ENCODE data around the gene SHROOM1. TPM values are rescaled to one million over a fixed set of nuclear protein-coding genes. Genes with fewer than 3 reads are reported as not detected.

SHROOM1 gene
- total RNA-seq, 2 donors from 2014 or later = 3.2 to 4.2 TPM

- no peak overlapping the region for H3K4me3 ChIP-seq
- H3K4me1 ChIP-seq = no peaks in the 10 kb centered on the region
- no peak for DNase-seq (ENCODE audit: low spot score)
- no peaks in the 10 kb centered on the region for H3K27me3 ChIP-seq
- H3K9me3 ChIP-seq = no peaks in the 10 kb centered on the region
- no peaks in the 10 kb centered on the region for H3K36me3 ChIP-seq
- H3K27ac ChIP-seq = no peak overlapping the region
- TF ChIP-seq CTCF (IDR thresholded peaks at IDR 0.05) = no peak
Observed at GRCh38 chr5:132788508-132788907, 41.9 kb downstream of the SHROOM1 start.

GRCh38 chr5:132787076-132787475 lies 43.4 kb downstream of the SHROOM1 start:
- DNase-seq (ENCODE audit: low spot score) = no peak
- Histone ChIP-seq H3K4me3 (no peak overlapping the region), H3K36me3 (no peaks in the 10 kb centered on the region), H3K9me3 (no peaks in the 10 kb centered on the region), H3K4me1 (no peaks in the 10 kb centered on the region), H3K27me3 (no peaks in the 10 kb centered on the region), H3K27ac (no peak overlapping the region)
- no peak for TF ChIP-seq CTCF (IDR thresholded peaks at IDR 0.05)

- H3K27ac ChIP-seq = no peak overlapping the region
- no peaks in the 10 kb centered on the region for H3K4me1 ChIP-seq
- TF ChIP-seq CTCF (IDR thresholded peaks at IDR 0.05) = no peak
- no peaks in the 10 kb centered on the region for H3K9me3 ChIP-seq
- H3K36me3 ChIP-seq = no peaks in the 10 kb centered on the region
- no peak overlapping the region for H3K4me3 ChIP-seq
- no peaks in the 10 kb centered on the region for H3K27me3 ChIP-seq
- no peak for DNase-seq (ENCODE audit: low spot score)
Observed at GRCh38 chr5:132785864-132786263, 44.6 kb downstream of the SHROOM1 start.

- DNase-seq (ENCODE audit: low spot score) = no peak
- Histone ChIP-seq H3K9me3 (no peaks in the 10 kb centered on the region), H3K27ac (no peak overlapping the region), H3K4me1 (no peaks in the 10 kb centered on the region), H3K27me3 (no peaks in the 10 kb centered on the region), H3K36me3 (no peaks in the 10 kb centered on the region), H3K4me3 (no peak overlapping the region)
- no peak for TF ChIP-seq CTCF (IDR thresholded peaks at IDR 0.05)
Observed at GRCh38 chr5:132785365-132785764, 45.1 kb downstream of the SHROOM1 start.

- TF ChIP-seq CTCF (IDR thresholded peaks at IDR 0.05) = no peak
- DNase-seq (ENCODE audit: low spot score) = no peak
Observed at GRCh38 chr5:132782101-132782500, 48.3 kb downstream of the SHROOM1 start.

GRCh38 chr5:132781029-132781428 lies 49.4 kb downstream of the SHROOM1 start:
- H3K36me3 ChIP-seq = no peaks in the 10 kb centered on the region
- H3K4me1 ChIP-seq = peaks cover 0 to 11% of the 10 kb centered on the region in 2 donors

More at GRCh38 chr5:132782101-132782500, 48.3 kb downstream of the SHROOM1 start:
- Histone ChIP-seq H3K9me3 (no peaks in the 10 kb centered on the region), H3K27me3 (no peaks in the 10 kb centered on the region), H3K36me3 (no peaks in the 10 kb centered on the region), H3K27ac (no peak overlapping the region), H3K4me3 (no peak overlapping the region), H3K4me1 (peaks cover 0 to 6% of the 10 kb centered on the region in 2 donors)

More at GRCh38 chr5:132781029-132781428, 49.4 kb downstream of the SHROOM1 start:
- no peak for DNase-seq (ENCODE audit: low spot score)
- TF ChIP-seq CTCF (IDR thresholded peaks at IDR 0.05) = no peak
- Histone ChIP-seq H3K4me3 (no peak overlapping the region), H3K27me3 (no peaks in the 10 kb centered on the region), H3K9me3 (no peaks in the 10 kb centered on the region), H3K27ac (no peak overlapping the region)
